HepG2 (cell line): ENCODE measurements around the gene GDF15. TPM values are rescaled to one million over a fixed set of nuclear protein-coding genes. Genes with fewer than 3 reads are reported as not detected.

Experiments used
- AKAP8 ChIP-seq: sonication (generic); formaldehyde crosslinking; IDR thresholded peaks from 2 replicates; pipeline ENCODE4 v1.5.1; 2020; ENCODE audit warnings: mild to moderate bottlenecking, missing genetic modification reagents
- ATM ChIP-seq: fragments of 450-650 bp; IDR thresholded peaks from 2 replicates; pipeline ENCODE4 v1.7.1; 2017; ENCODE audit warnings: mild to moderate bottlenecking, borderline replicate concordance
- CENPT ChIP-seq: sonication (generic); formaldehyde crosslinking; IDR thresholded peaks from 2 replicates; pipeline ENCODE4 v1.8.0; 2022; ENCODE audit warnings: low read depth, mild to moderate bottlenecking, moderate library complexity, missing genetic modification reagents
- CHCHD3 ChIP-seq: sonication (generic); formaldehyde crosslinking; IDR thresholded peaks from 2 replicates; pipeline ENCODE4 v1.8.0; 2022; ENCODE audit warnings: mild to moderate bottlenecking, missing genetic modification reagents, moderate library complexity
- DNMT3B ChIP-seq: conservative IDR thresholded peaks from 2 replicates; pipeline ENCODE4 v1.6.1; 2016; ENCODE audit warnings: missing biosample characterization, control low read depth
- HDAC2 ChIP-seq: sonication (generic); formaldehyde crosslinking; IDR thresholded peaks from 2 replicates; pipeline ENCODE4 v1.4.0; 2020; ENCODE audit warnings: missing genetic modification reagents
- KLF9 ChIP-seq: IDR thresholded peaks from 2 replicates; pipeline ENCODE4 v1.6.1; 2016; ENCODE audit warnings: low read depth
- MAFG ChIP-seq: sonication (generic); formaldehyde crosslinking; IDR thresholded peaks from 2 replicates; pipeline ENCODE4 v1.5.1; 2020; ENCODE audit warnings: mild to moderate bottlenecking, missing genetic modification reagents
- MYNN ChIP-seq: sonication (generic); formaldehyde crosslinking; IDR thresholded peaks from 2 replicates; pipeline ENCODE4 v1.4.0; 2020; ENCODE audit warnings: mild to moderate bottlenecking, low read depth, missing genetic modification reagents
- NCOA1 ChIP-seq: sonication (generic); formaldehyde crosslinking; IDR thresholded peaks from 2 replicates; pipeline ENCODE4 v1.9.0; 2021; ENCODE audit warnings: missing genetic modification reagents
- PCBP1 ChIP-seq: fragments of 200-400 bp; formaldehyde crosslinking; IDR thresholded peaks from 2 replicates; pipeline ENCODE4 v1.6.1; 2017; ENCODE audit warnings: mild to moderate bottlenecking, low read depth, low read length, borderline replicate concordance
- TCF7L2 ChIP-seq: IDR thresholded peaks from 2 replicates; pipeline ENCODE4 v1.6.1; 2011; ENCODE audit warnings: mild to moderate bottlenecking, low read depth, low read length, moderate library complexity
- ZFP90 ChIP-seq: sonication (generic); formaldehyde crosslinking; IDR thresholded peaks from 2 replicates; pipeline ENCODE4 v1.8.0; 2022; ENCODE audit warnings: missing genetic modification reagents, mild to moderate bottlenecking, inconsistent platforms, borderline replicate concordance
- ZNF225 ChIP-seq: sonication (generic); formaldehyde crosslinking; IDR thresholded peaks from 2 replicates; pipeline ENCODE4 v1.4.0; 2020; ENCODE audit warnings: mild to moderate bottlenecking, missing genetic modification reagents
- ZNF326 ChIP-seq: sonication (generic); formaldehyde crosslinking; IDR thresholded peaks from 2 replicates; pipeline ENCODE4 v1.4.0; 2020; ENCODE audit warnings: missing genetic modification reagents, borderline replicate concordance
- ZNF616 ChIP-seq: sonication (generic); formaldehyde crosslinking; IDR thresholded peaks from 2 replicates; pipeline ENCODE4 v1.5.0; 2020; ENCODE audit warnings: low read depth, mild to moderate bottlenecking, missing genetic modification reagents
- ZNF841 ChIP-seq: sonication (generic); formaldehyde crosslinking; IDR thresholded peaks from 2 replicates; pipeline ENCODE4 v1.8.1; 2023; ENCODE audit warnings: missing genetic modification reagents, borderline replicate concordance
- ZSCAN30 ChIP-seq: sonication (generic); formaldehyde crosslinking; IDR thresholded peaks from 2 replicates; pipeline ENCODE4 v1.5.0; 2020; ENCODE audit warnings: mild to moderate bottlenecking, missing genetic modification reagents
- polyA plus RNA-seq, 8 experiments: library from polyadenylated mRNA; depleted of rRNA in 3 of 8; stranded (reverse) in 7 of 8; unstranded in 1 of 8; fragments of >200 nt; fragmentation: Illumina TruSeq in 4 of 8; extraction: Trizol in 4 of 8; gene quantifications; 2 replicates each; pipeline versions ENCODE4 v1.2.1 to v1.2.3, GENCODE V29; 2011 to 2016; ENCODE audit warnings: low read depth in 4 of 8, missing spikeins in 1 of 8, mixed read lengths in 1 of 8; ENCODE audit not compliant: insufficient read depth in 1 of 8
- total RNA-seq, 5 experiments: library from RNA; depleted of rRNA; stranded (reverse); fragments of >200 nt; fragmentation: Illumina TruSeq; extraction: Trizol; gene quantifications; 2 replicates each; pipeline ENCODE4 v1.2.3, GENCODE V29; 2016; ENCODE audit warnings: low read depth in 1 of 5
- TF ChIP-seq, protein P1 (sequence below): sonication (generic); IDR thresholded peaks from 2 replicates; pipeline ENCODE4 v1.6.1; 2016; ENCODE audit warnings: low read depth, borderline replicate concordance
- TF ChIP-seq, protein P2 (sequence below): sonication (generic); formaldehyde crosslinking; IDR thresholded peaks from 2 replicates; pipeline ENCODE4 v1.5.0; 2020; ENCODE audit warnings: missing genetic modification reagents
- TF ChIP-seq, protein P3 (sequence below): sonication (generic); formaldehyde crosslinking; IDR thresholded peaks from 2 replicates; pipeline ENCODE4 v1.4.0; 2020; ENCODE audit warnings: missing genetic modification reagents, borderline replicate concordance
- TF ChIP-seq, protein P4 (sequence below): sonication (generic); formaldehyde crosslinking; IDR thresholded peaks from 2 replicates; pipeline ENCODE4 v1.4.0; 2020; ENCODE audit warnings: missing genetic modification reagents; ENCODE audit errors: not compliant biosample characterization

Gene GDF15
- total and polyA plus RNA-seq, 2 of the 13 experiments (the other 11 are each of a cell fraction or from before 2014, with no cell fraction given): 146 to 422 TPM

DNA sequence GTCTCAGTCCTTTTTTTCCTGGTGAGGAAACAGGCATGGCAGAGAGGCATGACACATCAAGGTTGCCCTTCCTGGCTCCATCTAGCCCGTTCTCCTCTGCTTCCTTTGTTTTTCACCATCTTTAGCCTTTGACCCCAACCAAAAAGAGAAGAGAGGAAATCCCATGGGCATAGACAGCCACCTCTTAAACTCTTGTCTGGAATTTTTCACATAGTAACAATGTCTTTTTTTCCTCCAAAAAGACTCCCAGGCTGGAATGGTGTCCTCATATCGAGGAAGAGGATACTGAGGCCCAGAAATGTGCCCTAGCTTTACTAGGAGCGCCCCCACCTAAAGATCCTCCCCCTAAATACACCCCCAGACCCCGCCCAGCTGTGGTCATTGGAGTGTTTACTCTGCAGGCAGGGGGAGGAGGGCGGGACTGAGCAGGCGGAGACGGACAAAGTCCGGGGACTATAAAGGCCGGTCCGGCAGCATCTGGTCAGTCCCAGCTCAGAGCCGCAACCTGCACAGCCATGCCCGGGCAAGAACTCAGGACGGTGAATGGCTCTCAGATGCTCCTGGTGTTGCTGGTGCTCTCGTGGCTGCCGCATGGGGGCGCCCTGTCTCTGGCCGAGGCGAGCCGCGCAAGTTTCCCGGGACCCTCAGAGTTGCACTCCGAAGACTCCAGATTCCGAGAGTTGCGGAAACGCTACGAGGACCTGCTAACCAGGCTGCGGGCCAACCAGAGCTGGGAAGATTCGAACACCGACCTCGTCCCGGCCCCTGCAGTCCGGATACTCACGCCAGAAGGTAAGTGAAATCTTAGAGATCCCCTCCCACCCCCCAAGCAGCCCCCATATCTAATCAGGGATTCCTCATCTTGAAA is at the start of gene GDF15 (continued):
- 0 out of 2 replicates have a peak, but pooled peaks have one; percentile 79 for TF ChIP-seq NCOA1 (CRISPR knock-in tag)
- no peak for TF ChIP-seq TCF7L2
- no peak for TF ChIP-seq ATM
- TF ChIP-seq ZNF225 (CRISPR knock-in tag): peak; percentile 83; the same call in 1 of the 2 replicates
- 0 out of 2 replicates have a peak, but pooled peaks have one; percentile 16 for TF ChIP-seq ZNF841 (CRISPR knock-in tag)
- no peak; the same call in 1 of the 2 replicates for TF ChIP-seq ZSCAN30
- peak; percentile 70; the same call in 1 of the 2 replicates for TF ChIP-seq PCBP1
- TF ChIP-seq MAFG (CRISPR knock-in tag): no peak
- TF ChIP-seq, protein P1, sequence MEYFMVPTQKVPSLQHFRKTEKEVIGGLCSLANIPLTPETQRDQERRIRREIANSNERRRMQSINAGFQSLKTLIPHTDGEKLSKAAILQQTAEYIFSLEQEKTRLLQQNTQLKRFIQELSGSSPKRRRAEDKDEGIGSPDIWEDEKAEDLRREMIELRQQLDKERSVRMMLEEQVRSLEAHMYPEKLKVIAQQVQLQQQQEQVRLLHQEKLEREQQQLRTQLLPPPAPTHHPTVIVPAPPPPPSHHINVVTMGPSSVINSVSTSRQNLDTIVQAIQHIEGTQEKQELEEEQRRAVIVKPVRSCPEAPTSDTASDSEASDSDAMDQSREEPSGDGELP: peak; percentile 88
- no peak for TF ChIP-seq CHCHD3 (CRISPR knock-in tag)
- TF ChIP-seq MYNN: peak; percentile 73; the same call in 1 of the 2 replicates
- TF ChIP-seq ZFP90 (CRISPR knock-in tag): peak; percentile 91
- TF ChIP-seq, protein P2, sequence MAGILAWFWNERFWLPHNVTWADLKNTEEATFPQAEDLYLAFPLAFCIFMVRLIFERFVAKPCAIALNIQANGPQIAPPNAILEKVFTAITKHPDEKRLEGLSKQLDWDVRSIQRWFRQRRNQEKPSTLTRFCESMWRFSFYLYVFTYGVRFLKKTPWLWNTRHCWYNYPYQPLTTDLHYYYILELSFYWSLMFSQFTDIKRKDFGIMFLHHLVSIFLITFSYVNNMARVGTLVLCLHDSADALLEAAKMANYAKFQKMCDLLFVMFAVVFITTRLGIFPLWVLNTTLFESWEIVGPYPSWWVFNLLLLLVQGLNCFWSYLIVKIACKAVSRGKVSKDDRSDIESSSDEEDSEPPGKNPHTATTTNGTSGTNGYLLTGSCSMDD: 0 out of 2 replicates have a peak, but pooled peaks have one; percentile 84
- TF ChIP-seq ZNF616 (CRISPR knock-in tag): peak; percentile 72
- peak; percentile 7; the same call in 1 of the 2 replicates for TF ChIP-seq DNMT3B (CRISPR knock-in tag)
- TF ChIP-seq CENPT (CRISPR knock-in tag): peak; percentile 85; the same call in 1 of the 2 replicates
- TF ChIP-seq ZNF326 (CRISPR knock-in tag): peak; percentile 67; the same call in 1 of the 2 replicates
- TF ChIP-seq, protein P3, sequence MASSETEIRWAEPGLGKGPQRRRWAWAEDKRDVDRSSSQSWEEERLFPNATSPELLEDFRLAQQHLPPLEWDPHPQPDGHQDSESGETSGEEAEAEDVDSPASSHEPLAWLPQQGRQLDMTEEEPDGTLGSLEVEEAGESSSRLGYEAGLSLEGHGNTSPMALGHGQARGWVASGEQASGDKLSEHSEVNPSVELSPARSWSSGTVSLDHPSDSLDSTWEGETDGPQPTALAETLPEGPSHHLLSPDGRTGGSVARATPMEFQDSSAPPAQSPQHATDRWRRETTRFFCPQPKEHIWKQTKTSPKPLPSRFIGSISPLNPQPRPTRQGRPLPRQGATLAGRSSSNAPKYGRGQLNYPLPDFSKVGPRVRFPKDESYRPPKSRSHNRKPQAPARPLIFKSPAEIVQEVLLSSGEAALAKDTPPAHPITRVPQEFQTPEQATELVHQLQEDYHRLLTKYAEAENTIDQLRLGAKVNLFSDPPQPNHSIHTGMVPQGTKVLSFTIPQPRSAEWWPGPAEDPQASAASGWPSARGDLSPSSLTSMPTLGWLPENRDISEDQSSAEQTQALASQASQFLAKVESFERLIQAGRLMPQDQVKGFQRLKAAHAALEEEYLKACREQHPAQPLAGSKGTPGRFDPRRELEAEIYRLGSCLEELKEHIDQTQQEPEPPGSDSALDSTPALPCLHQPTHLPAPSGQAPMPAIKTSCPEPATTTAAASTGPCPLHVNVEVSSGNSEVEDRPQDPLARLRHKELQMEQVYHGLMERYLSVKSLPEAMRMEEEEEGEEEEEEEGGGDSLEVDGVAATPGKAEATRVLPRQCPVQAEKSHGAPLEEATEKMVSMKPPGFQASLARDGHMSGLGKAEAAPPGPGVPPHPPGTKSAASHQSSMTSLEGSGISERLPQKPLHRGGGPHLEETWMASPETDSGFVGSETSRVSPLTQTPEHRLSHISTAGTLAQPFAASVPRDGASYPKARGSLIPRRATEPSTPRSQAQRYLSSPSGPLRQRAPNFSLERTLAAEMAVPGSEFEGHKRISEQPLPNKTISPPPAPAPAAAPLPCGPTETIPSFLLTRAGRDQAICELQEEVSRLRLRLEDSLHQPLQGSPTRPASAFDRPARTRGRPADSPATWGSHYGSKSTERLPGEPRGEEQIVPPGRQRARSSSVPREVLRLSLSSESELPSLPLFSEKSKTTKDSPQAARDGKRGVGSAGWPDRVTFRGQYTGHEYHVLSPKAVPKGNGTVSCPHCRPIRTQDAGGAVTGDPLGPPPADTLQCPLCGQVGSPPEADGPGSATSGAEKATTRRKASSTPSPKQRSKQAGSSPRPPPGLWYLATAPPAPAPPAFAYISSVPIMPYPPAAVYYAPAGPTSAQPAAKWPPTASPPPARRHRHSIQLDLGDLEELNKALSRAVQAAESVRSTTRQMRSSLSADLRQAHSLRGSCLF (CRISPR knock-in tag): peak; percentile 92
- TF ChIP-seq AKAP8: peak; percentile 90
- TF ChIP-seq KLF9 (CRISPR knock-in tag): peak; percentile 35; the same call in 1 of the 2 replicates
- TF ChIP-seq, protein P4, sequence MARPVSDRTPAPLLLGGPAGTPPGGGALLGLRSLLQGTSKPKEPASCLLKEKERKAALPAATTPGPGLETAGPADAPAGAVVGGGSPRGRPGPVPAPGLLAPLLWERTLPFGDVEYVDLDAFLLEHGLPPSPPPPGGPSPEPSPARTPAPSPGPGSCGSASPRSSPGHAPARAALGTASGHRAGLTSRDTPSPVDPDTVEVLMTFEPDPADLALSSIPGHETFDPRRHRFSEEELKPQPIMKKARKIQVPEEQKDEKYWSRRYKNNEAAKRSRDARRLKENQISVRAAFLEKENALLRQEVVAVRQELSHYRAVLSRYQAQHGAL: peak; percentile 84
- peak; percentile 81 for TF ChIP-seq HDAC2 (CRISPR knock-in tag)
